Hepatocyte (in vitro differentiated cells): Measurements from ENCODE around the gene PIM3.

Experiments
- CTCF ChIP-seq: fragments of 200-600 bp; sonication (generic); IDR thresholded peaks from 2 replicates; pipeline ENCODE4 v1.5.1; 2016; ENCODE audit warnings: antibody characterized with exemption, mild to moderate bottlenecking; ENCODE audit not compliant: poor library complexity
- EZH2 ChIP-seq: fragments of 200-600 bp; sonication (generic); IDR thresholded peaks from 2 replicates; pipeline ENCODE4 v1.6.1; 2016; ENCODE audit warnings: antibody characterized with exemption, mild to moderate bottlenecking, borderline replicate concordance

- TF ChIP-seq CTCF, result no peak
- TF ChIP-seq EZH2, result no peak
Measured at GRCh38 chr22:49975543-49976389, 15.2 kb downstream of the PIM3 start.
